ENCODE measurements around the gene CAPN5. TPM values are rescaled to one million over a fixed set of nuclear protein-coding genes. Genes with fewer than 3 reads are reported as not detected.

CAPN5 gene
- total RNA-seq, 1 experiment from 2014 or later, result 10.4 TPM

- no peak for DNase-seq (ENCODE audit: low read depth in 1 of 2, low spot score in 2 of 2)
- no peak overlapping the region for H3K4me3 ChIP-seq
- H3K27ac ChIP-seq, result no peak overlapping the region
- no peaks in the 10 kb centered on the region for H3K9me3 ChIP-seq (replicated peaks)
- H3K27me3 ChIP-seq (replicated peaks), result no peaks in the 10 kb centered on the region
- no peaks in the 10 kb centered on the region for H3K36me3 ChIP-seq
- peaks cover 13% of the 10 kb centered on the region for H3K4me1 ChIP-seq (replicated peaks)
These were observed 62.5 kb downstream of the CAPN5 start for GRCh38 chr11:77129069-77129841.

DNA sequence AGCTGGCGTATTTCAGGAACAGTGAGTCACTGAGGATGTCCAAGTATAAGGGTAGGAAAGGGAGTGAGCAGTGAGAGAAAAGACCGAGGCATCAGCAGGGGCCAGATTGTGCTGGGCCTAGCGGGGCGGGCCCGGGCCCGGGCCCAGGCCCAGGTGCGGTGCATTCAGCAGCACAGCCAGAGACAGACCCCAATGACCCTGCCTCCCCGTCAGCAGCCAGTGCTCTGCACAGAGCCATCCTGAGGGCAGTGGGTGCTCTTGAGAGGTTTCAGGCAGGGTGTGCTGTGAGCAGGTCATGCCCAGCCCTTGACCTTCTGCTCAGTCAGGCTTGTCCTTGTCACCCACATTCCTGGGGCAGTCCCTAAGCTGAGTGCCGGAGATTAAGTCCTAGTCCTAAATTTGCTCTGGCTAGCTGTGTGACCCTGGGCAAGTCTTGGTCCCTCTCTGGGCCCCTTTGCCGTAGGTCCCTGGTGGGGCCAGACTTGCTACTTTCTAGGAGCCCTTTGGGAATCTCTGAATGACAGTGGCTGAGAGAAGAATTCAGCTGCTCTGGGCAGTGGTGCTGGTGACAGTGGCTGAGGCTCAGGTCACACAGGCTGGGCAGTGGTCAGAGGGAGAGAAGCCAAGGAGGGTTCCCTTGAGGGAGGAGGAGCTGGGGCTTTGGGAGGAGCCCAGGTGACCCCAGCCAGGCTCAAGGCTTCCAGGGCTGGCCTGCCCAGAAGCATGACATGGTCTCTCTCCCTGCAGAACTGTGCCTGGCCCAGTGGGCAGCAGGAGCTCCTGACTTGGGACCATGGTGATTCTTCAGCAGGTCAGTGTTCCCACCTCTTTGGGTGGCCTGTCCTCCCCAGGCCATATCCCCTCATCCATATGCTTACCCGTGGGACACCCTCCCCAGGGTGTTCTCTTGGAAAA lies 63.3 kb downstream of the CAPN5 start:
- Histone ChIP-seq H3K27me3 (replicated peaks) (no peaks in the 10 kb centered on the region), H3K4me3 (no peak overlapping the region), H3K36me3 (no peaks in the 10 kb centered on the region), H3K27ac (no peak overlapping the region), H3K9me3 (replicated peaks) (no peaks in the 10 kb centered on the region), H3K4me1 (replicated peaks) (peaks cover 13% of the 10 kb centered on the region)
- no peak for DNase-seq (ENCODE audit: low read depth in 1 of 2, low spot score in 2 of 2)

DNA sequence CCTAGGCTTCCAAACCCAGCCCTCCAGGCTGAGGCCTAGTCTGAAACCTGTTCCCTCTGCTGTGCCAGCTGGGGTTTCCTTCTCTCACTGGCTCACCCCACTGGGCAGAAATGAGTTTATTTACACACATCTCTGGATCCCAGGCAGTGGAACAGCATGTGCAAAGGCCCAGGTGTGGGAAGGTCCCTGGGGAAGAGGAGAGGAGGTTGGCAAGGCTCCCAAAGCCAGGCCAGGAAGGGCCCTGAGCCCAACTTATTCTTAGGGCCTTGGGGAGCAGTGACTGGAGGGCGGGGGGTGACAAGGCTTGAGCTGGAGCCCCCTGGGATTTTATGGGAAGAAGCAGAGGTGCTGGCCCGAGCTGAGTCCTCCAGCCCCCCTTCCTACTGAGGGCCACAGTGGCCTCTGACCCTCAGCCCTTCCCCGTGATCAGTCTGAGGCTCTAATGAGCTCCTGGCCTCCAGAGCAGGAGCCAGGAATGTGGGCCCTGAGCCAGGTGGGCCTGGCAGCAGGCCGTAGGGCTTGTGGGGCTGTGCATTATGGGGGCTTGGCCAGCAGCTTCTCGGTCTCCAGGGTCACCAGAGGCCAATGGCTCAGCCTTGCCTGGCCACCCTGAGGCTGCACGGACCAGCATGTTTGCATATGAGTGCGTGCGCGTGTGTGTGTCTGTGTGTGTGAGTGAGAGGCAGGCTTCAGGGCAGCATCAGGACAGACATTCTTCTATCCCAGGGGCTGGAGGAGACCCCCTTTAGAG lies 64.2 kb downstream of the CAPN5 start:
- Histone ChIP-seq H3K36me3 (no peaks in the 10 kb centered on the region), H3K4me3 (no peak overlapping the region), H3K9me3 (replicated peaks) (no peaks in the 10 kb centered on the region), H3K27me3 (replicated peaks) (no peaks in the 10 kb centered on the region), H3K27ac (no peak overlapping the region), H3K4me1 (replicated peaks) (peaks cover 18% of the 10 kb centered on the region)
- no peak for DNase-seq (ENCODE audit: low read depth in 1 of 2, low spot score in 2 of 2)

DNA sequence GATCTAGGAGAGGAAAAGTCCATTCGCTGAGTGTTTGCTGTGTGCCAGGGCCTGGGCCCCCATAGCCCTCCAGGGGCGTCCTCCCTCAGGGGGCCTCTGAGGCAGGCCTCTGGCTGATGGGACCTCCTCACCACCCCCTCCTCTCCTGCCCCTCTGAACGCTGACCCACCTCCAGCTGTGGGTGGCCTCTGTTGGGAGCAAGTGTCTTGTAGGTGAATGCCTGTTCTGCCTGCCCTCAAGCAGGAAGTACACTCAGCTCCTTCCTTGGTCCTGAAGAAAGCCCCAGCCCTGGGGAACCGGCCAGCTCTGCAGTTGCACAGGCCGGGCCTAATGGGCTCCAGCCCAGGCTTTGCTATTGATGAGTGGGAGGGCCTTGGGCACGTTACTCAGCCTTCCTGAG lies 64.8 kb downstream of the CAPN5 start:
- DNase-seq (ENCODE audit: low read depth in 1 of 2, low spot score in 2 of 2), result no peak
- H3K27ac ChIP-seq, result no peak overlapping the region

DNA sequence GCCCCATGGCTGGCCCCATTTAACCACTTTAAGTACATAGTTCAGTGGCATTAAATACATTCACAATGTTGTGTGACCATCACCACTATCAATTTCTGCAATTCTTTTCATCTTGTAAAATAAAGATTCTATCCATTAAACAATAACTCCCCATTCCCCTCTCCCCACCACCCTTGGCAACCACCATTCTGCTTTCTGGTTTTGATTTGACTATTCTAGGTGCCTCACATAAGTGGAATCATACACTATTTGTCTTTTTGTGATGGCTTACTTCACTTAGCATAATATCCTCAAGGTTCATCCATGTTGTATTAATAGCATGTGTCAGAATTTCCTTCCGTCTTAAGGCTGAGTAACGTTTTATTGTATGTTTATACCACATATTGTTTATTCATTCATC lies 68.3 kb downstream of the CAPN5 start:
- Histone ChIP-seq H3K9me3 (replicated peaks) (no peaks in the 10 kb centered on the region), H3K4me1 (replicated peaks) (peaks cover 5% of the 10 kb centered on the region), H3K4me3 (no peak overlapping the region), H3K36me3 (no peaks in the 10 kb centered on the region), H3K27me3 (replicated peaks) (no peaks in the 10 kb centered on the region), H3K27ac (no peak overlapping the region)
- DNase-seq (ENCODE audit: low read depth in 1 of 2, low spot score in 2 of 2), result no peak

More for the DNA sequence above, 64.8 kb downstream of the CAPN5 start:
- Histone ChIP-seq H3K9me3 (replicated peaks) (no peaks in the 10 kb centered on the region), H3K36me3 (no peaks in the 10 kb centered on the region), H3K4me1 (replicated peaks) (peaks cover 18% of the 10 kb centered on the region), H3K4me3 (no peak overlapping the region), H3K27me3 (replicated peaks) (no peaks in the 10 kb centered on the region)

DNA sequence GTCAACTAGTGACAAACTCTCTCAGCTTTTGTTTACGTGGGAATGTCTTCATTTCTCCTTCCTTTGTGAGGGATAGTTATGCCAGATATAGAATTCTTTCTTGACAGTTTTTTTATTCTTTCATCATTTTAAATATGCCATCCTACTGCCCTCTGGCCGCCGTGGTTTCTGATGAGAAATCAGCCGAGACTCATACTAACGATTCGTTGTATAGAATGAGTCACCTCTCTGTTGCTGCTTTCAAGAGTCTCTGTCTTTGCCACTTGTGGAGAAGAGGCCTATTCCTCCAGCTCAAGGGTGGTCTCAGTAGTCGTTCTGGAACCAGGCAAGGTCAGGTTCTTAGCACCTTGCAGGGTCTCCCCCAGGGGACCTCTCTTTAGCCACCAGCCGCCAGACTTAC lies 69.3 kb downstream of the CAPN5 start:
- peaks cover 5% of the 10 kb centered on the region for H3K4me1 ChIP-seq (replicated peaks)
- H3K4me3 ChIP-seq, result no peak overlapping the region
- DNase-seq (ENCODE audit: low read depth in 1 of 2, low spot score in 2 of 2), result peak in 1 of 2 experiments; percentile 22
- H3K27me3 ChIP-seq (replicated peaks), result no peaks in the 10 kb centered on the region
- H3K36me3 ChIP-seq, result no peaks in the 10 kb centered on the region
- no peaks in the 10 kb centered on the region for H3K9me3 ChIP-seq (replicated peaks)
- H3K27ac ChIP-seq, result no peak overlapping the region

GRCh38 chr11:77136784-77137420 lies 70.1 kb downstream of the CAPN5 start:
- H3K9me3 ChIP-seq (replicated peaks), result no peaks in the 10 kb centered on the region
- DNase-seq (ENCODE audit: low read depth in 1 of 2, low spot score in 2 of 2), result no peak
- peaks cover 5% of the 10 kb centered on the region for H3K4me1 ChIP-seq (replicated peaks)
- no peaks in the 10 kb centered on the region for H3K36me3 ChIP-seq
- no peak overlapping the region for H3K27ac ChIP-seq
- no peaks in the 10 kb centered on the region for H3K27me3 ChIP-seq (replicated peaks)
- no peak overlapping the region for H3K4me3 ChIP-seq

DNA sequence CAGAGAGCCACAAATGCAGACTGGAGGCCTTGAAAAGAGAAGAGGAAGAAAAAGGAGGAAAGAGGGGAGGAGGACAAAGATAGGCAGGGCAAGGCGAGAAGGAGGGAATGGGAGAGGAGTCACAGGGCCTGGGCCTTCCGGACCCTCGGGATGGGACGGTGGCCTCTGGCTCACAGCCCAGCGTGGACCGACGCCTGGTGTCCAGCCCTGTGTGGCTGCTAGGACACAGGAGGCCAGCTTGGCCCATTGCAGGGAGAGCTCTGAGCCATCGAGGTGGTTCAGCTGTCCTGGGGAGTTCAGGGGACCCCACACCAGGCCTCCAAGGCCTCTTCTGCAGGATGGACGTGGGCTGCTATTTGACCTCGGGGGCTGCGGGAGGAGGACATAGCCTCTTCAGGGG lies 70.7 kb downstream of the CAPN5 start:
- H3K27me3 ChIP-seq (replicated peaks), result no peaks in the 10 kb centered on the region
- H3K36me3 ChIP-seq, result no peaks in the 10 kb centered on the region
- H3K4me3 ChIP-seq, result no peak overlapping the region
- peaks cover 5% of the 10 kb centered on the region for H3K4me1 ChIP-seq (replicated peaks)
- H3K27ac ChIP-seq, result no peak overlapping the region
- no peak for DNase-seq (ENCODE audit: low read depth in 1 of 2, low spot score in 2 of 2)
- no peaks in the 10 kb centered on the region for H3K9me3 ChIP-seq (replicated peaks)

DNA sequence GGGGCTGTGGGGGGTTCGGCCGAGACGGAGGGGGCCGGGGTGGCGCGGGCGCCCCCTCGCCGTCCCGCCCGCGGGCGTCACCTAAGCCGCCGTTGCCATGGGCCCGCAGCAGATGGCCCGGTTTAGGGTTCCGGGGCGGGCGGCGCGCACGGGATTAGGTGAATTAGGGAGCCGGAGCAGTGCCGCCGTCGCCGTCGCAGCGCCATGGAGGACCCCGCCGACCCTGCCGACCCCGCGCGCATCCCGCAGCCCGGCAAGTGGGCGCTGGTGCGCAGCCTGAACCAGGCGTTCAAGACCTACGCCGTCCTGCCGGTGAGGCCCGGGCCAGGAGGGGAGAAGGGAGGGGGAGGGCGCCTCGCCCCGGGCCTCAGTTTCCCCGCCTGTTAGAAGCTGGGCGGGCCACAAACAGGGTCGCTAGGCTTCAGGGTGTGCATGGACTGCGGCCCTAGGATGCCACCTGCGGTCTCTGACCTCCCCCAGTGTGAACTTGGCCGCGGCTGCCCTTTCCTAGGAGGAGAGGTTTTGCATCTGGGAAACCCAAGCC lies 71.4 kb downstream of the CAPN5 start:
- Histone ChIP-seq H3K4me3 (no peak overlapping the region), H3K27me3 (replicated peaks) (no peaks in the 10 kb centered on the region), H3K36me3 (no peaks in the 10 kb centered on the region), H3K4me1 (replicated peaks) (peaks cover 5% of the 10 kb centered on the region), H3K27ac (no peak overlapping the region), H3K9me3 (replicated peaks) (no peaks in the 10 kb centered on the region)
- DNase-seq (ENCODE audit: low read depth in 1 of 2, low spot score in 2 of 2), result no peak

DNA sequence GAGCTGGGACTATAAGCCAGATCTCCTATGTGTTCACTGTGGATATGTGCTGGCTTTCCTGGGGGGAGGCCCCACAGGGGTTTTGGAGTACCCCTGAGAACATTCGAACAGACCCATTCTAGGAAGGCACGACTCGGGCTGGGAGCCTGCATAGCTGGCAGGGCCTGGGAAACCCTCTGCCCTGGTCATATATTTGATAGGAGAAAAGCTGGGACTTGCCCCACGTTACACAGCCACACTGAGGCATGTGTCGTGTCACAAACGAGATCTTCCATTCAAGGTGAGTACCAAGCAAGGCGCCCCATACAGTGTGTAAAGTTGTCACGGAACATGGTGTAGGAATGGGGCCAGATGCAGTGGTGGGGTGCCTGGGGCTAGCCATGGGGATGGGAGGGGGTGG lies 72.4 kb downstream of the CAPN5 start:
- peaks cover 5% of the 10 kb centered on the region for H3K4me1 ChIP-seq (replicated peaks)
- H3K27me3 ChIP-seq (replicated peaks), result no peaks in the 10 kb centered on the region
- H3K27ac ChIP-seq, result no peak overlapping the region
- H3K4me3 ChIP-seq, result no peak overlapping the region
- no peaks in the 10 kb centered on the region for H3K9me3 ChIP-seq (replicated peaks)
- no peaks in the 10 kb centered on the region for H3K36me3 ChIP-seq
- DNase-seq (ENCODE audit: low read depth in 1 of 2, low spot score in 2 of 2), result no peak

DNA sequence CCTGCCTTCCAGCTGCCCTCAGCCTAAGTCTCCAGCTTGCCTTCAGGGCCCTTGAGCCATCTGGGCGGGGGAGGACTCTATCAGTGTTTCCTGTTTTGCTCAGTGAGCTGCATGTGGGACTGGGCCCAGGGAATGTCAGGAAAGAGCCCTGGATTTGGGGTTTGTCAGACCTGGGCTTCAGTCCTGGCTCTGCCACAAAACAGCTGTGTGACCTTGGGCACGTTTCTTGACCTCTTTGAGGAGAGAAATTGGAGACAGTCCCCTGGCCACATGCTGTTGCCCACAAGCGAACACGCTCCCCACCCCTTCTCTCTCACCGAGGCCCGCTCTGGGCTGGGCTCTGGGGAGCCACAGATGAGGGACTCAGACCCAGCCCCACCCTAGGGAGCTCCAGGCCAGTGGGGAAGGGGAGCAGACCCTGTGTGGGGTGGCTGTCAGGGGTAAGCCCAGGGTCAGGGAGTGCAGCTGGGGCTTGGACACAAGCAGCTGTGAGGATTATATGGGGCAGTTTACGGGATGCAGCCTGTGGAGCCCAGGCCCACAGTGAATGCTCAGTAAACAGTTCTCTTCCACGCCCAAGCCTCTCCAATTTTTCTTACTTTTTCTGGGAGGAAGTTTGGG lies 73.6 kb downstream of the CAPN5 start:
- H3K4me3 ChIP-seq, result no peak overlapping the region
- no peaks in the 10 kb centered on the region for H3K27me3 ChIP-seq (replicated peaks)
- H3K4me1 ChIP-seq (replicated peaks), result peaks cover 5% of the 10 kb centered on the region
- no peaks in the 10 kb centered on the region for H3K9me3 ChIP-seq (replicated peaks)
- no peak overlapping the region for H3K27ac ChIP-seq
- DNase-seq (ENCODE audit: low read depth in 1 of 2, low spot score in 2 of 2), result no peak
- no peaks in the 10 kb centered on the region for H3K36me3 ChIP-seq

- Histone ChIP-seq H3K4me3 (no peak overlapping the region), H3K4me1 (replicated peaks) (no peaks in the 10 kb centered on the region; the same call in 1 of the 2 replicates), H3K9me3 (replicated peaks) (no peaks in the 10 kb centered on the region), H3K27ac (no peak overlapping the region), H3K36me3 (no peaks in the 10 kb centered on the region), H3K27me3 (replicated peaks) (no peaks in the 10 kb centered on the region)
- no peak for DNase-seq (ENCODE audit: low read depth in 1 of 2, low spot score in 2 of 2)
These were observed 74.3 kb downstream of the CAPN5 start for GRCh38 chr11:77141034-77141433.

- Histone ChIP-seq H3K36me3 (no peaks in the 10 kb centered on the region), H3K9me3 (replicated peaks) (no peaks in the 10 kb centered on the region), H3K4me1 (replicated peaks) (no peaks in the 10 kb centered on the region), H3K27me3 (replicated peaks) (no peaks in the 10 kb centered on the region), H3K4me3 (no peak overlapping the region), H3K27ac (no peak overlapping the region)
- no peak for DNase-seq (ENCODE audit: low read depth in 1 of 2, low spot score in 2 of 2)
These were observed 74.7 kb downstream of the CAPN5 start for GRCh38 chr11:77141475-77141874.
